ENCODE measurements around the gene ZNF592.

ZNF592 gene

GRCh38 chr15:84847382-84847781 is 99.0 kb downstream of the ZNF592 start:
- in situ Hi-C loops (cut with HindIII; ENCODE audit: low pct_unique_long_range_greater_than_20kb, low sequenced_read_pairs): no loop called here
- no peak for DNase-seq (ENCODE audit: low read depth in 1 of 2, low spot score in 1 of 2)
- no peak for TF ChIP-seq JUND (IDR thresholded peaks at IDR 0.05; ENCODE audit: low read depth)

GRCh38 chr15:84852212-84852611 is 103.8 kb downstream of the ZNF592 start:
- TF ChIP-seq JUND (IDR thresholded peaks at IDR 0.05; ENCODE audit: low read depth): no peak
- DNase-seq (ENCODE audit: low read depth in 1 of 2, low spot score in 1 of 2): no peak
- in situ Hi-C loops (cut with HindIII; ENCODE audit: low pct_unique_long_range_greater_than_20kb, low sequenced_read_pairs): no loop called here

- in situ Hi-C loops (cut with HindIII; ENCODE audit: low pct_unique_long_range_greater_than_20kb, low sequenced_read_pairs): no loop called here
- peak in 1 of 2 experiments; percentile 65 for DNase-seq (ENCODE audit: low read depth in 1 of 2, low spot score in 1 of 2)
- TF ChIP-seq JUND (IDR thresholded peaks at IDR 0.05; ENCODE audit: low read depth): no peak
These were observed 106.7 kb downstream of the ZNF592 start for GRCh38 chr15:84855136-84855535.

- DNase-seq (ENCODE audit: low read depth in 1 of 2, low spot score in 1 of 2): no peak
- in situ Hi-C loops (cut with HindIII; ENCODE audit: low pct_unique_long_range_greater_than_20kb, low sequenced_read_pairs): no loop called here
- no peak for TF ChIP-seq JUND (IDR thresholded peaks at IDR 0.05; ENCODE audit: low read depth)
These were observed 107.4 kb downstream of the ZNF592 start for GRCh38 chr15:84855765-84856164.
